ENCODE measurements around the gene GALNT5.
"Not testable (repeated sequence)": the region's sequence is repeated elsewhere in the genome, so short reads cannot be mapped to it uniquely, and the experiment has no call there.

GALNT5 gene

GRCh38 chr2:157252529-157252928 lies 5.0 kb upstream of the GALNT5 start:
- DNase-seq = no peak

DNA sequence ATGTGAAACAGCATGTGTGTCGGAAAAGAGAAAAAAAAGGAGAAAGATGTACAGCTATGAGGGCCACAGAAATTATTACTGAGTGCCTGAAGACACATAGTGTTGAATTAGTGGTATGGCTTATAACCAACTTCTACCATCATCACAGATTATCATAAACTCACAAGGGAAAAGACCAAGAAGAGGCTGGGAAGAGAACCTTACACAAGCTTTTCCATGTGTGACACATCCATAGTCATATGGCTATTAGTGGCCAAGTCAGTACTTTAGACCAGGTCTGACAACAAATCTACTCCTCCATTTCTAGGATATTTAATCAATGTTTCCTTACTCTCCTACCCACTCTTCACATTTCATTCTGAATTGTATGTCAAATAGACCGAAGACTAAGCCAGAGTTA lies 3.5 kb upstream of the GALNT5 start:
- no peak for DNase-seq

DNA sequence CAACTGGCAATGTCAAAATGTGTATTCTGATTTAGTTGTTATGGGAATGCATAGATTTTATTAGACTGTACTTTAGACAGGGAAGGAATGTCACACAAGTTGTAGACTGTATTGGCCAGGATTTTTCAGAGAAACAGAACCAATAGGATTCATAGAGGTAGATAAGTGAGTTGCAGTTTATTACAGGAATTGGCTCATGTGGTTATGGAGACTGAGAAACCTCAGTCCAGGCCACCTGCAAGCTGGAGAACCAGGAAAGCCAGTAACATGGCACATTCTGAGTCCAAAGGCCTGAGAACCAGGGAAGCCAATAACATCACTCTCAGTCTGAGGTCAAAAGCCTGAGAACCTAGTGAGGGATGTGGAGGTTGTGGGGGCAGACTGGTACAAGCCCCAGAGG lies 1.8 kb upstream of the GALNT5 start:
- no peak for DNase-seq

DNA sequence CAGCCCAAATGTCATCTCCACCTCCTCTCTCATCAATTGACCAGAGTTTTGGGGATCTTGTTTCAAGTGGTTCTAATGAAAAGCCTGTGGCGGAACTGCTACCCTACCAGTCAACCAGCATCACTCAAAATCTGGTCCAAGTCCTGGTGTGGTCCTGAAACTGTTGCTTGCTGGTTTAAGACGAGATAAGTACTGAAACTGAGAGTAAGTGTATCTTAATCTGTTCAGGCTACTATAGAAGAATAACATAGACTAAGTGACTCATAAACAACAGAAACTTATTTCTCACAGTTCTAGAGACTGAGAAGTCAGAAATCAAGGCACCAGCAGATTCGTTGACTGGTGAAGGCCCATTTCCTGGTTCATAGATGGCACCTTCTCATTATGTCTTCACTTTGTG lies 879 bp upstream of the GALNT5 start:
- DNase-seq = no peak

DNA sequence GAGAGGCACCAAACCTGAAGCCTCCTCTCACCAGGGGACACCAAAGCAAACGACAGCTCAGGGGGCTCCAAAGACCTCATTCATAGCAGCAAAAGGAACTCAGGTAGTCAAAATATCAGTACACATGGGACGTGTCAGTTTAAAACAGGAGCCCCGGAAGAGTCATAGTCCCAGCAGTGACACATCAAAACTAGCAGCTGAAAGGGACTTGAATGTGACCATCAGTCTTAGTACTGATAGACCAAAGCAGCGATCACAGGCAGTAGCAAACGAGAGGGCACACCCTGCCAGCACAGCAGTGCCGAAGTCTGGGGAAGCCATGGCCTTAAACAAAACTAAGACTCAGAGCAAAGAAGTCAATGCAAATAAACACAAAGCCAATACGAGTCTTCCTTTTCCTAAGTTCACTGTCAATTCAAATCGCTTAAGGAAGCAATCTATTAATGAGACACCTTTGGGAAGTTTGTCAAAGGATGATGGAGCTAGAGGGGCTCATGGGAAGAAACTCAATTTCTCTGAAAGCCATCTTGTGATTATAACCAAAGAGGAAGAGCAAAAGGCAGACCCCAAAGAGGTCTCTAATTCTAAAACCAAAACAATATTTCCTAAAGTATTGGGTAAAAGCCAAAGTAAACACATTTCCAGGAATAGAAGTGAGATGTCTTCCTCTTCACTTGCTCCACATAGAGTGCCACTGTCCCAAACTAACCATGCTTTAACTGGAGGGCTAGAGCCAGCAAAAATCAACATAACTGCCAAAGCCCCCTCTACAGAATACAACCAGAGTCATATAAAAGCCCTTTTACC lies 1.2 kb downstream of the GALNT5 start:
- DNase-seq = no peak

DNA sequence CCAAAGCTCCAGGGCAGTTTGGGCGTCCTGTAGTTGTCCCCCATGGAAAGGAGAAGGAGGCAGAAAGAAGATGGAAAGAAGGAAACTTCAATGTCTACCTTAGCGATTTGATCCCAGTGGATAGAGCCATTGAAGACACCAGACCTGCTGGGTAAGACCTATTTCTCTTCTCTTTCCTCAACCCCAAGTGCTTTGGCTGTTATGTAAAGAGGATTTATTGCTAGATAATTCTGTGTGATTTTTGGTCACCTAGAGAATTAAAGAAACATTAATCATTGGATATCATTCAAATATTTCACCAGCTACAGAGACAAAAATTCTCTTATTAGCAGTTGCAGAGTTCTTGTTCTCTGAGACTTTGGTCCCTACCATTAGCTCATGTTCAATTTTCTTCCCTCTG lies 1.9 kb downstream of the GALNT5 start:
- DNase-seq = no peak

- no peak for DNase-seq
Measured at GRCh38 chr2:157259960-157260359, 2.5 kb downstream of the GALNT5 start.

DNA sequence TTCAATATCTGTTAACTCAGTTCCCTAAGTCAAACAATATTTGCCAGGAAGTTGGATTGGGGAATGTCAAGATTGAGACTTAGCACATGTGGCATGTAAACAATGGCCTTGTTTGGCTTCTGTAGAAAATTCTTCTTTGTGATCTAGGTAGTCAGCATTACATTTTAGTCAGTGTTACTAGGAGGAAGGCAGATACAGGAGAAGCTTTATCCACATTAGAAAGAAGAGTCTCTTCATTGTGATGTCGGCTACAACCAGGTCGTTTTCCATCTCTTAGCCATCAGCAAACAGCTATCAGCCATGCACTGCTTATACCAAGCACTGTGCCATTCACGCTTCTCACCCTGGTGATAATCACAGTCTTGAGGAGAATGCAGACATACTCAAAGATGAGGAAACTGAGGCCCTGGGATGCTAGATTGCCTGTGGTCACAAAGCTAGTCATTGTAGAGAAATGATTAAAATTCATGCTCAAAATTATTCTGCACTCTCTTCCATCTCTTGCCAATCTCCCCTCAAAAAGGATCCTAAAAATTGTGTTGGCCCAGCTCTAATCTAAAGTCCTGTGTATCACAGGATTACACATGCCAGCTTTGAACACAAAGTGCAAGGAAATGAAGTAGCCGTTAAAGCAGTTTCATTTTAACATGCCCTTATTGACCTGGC lies 3.2 kb downstream of the GALNT5 start:
- no peak for DNase-seq

- no peak for DNase-seq
Measured at GRCh38 chr2:157261199-157261782, 3.8 kb downstream of the GALNT5 start.

DNA sequence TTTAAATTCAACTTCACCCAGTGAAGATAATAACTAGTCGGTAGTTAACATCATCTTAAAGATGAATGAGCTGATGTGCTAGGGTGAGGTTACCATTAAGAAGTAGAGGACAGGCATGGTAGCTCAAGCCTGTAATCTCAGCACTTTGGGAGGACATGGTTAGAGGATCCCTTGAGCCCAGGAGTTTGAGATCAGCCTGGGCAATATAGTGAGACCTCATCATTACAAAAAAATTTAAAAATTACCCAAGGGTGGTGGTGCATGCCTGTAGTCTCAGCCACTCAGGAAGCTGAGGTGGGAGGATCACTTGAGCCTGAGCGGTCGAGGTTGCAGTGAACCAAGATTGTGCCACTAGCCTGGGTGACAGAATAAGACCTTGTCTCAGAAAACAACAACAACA lies 4.7 kb downstream of the GALNT5 start:
- no peak for DNase-seq

- DNase-seq = no peak
Measured at GRCh38 chr2:157264099-157264498, 6.6 kb downstream of the GALNT5 start.

DNA sequence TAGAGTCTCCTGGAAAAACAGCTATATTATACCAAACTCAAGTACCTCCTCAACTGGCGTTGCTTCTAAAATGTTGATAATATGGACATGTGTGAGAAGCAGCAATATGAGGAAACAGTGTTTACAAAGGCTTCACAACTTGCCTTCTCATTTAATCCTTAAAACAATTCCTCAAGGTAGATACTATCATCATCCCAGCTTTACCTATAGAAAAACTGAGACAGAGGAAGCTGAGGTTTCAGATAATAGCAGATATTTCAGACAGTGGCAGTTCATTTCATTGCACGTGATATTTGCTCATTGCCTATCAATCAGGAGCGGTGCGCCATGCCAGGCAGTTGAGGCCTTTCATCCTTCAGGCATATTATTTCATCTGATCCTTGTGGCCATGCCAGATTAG lies 8.3 kb downstream of the GALNT5 start:
- DNase-seq = no peak

DNA sequence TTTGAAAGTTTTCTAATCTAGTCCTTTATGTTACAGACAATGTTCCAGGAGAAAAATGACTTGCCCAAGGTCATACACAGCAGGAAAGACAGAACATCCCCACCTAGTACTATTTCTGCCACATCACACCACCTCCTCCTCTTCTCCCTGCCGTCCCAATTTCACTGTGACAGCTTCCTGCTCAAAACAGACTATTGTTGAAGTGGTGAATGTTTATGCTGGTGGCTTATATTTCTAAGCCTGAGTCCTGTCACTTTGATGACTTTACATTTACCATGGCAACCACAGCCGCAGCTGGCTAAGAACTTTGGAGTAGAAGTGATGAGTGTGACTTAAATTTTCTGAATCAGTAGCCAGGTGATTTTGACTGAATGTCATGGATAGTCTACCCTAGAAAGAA lies 10.0 kb downstream of the GALNT5 start:
- no peak for DNase-seq

- no peak for DNase-seq
Measured at GRCh38 chr2:157269060-157269459, 11.6 kb downstream of the GALNT5 start.

GRCh38 chr2:157269922-157270321 lies 12.4 kb downstream of the GALNT5 start:
- no peak for DNase-seq

DNA sequence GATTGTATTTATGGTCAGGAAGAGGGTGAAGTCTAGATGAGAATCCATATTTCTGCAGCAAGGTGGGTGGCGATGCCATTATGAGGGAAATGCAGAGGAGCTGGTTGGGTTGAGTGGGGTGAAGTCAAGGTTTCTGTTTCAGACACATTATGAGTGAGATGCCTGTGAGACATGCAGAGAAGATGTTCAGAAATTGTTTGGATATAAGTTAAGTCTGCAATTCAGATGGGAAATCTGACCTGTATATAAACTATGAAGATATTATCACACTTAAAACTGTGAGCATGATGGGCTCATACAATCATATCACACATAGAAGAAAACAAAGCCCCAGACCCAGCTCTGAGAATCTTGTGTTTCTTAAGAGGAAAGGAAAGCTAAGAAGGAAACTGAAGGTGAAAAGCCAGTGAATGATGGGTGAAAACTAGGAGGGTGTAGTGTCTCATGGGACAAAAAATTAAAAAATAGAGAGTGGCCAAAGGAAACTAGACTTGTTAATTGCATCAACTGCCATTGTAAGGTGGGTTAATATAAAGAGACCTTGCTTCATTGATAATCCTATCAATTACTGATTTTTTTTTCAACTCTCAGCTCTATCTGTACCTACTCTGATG lies 14.2 kb downstream of the GALNT5 start:
- no peak for DNase-seq

DNA sequence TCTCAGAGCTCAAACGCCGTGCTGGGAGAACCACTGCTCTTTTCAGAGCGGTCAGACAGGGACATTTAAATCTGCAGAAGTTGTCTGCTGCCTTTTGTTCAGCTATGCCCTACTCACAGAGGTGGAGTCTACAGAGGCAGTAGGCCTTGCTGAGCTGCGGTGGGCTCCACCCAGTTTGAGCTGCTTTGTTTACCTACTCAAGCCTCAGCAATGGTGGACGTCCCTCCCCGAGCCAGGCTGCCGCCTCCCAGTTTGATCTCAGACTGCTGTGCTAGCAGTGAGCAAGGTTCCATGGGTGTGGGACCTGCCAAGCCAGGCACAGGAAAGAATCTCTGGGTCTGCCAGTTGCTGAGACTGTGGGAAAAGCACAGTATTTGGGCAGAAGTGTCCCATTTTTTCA lies 21.8 kb downstream of the GALNT5 start:
- DNase-seq = not testable (repeated sequence)

DNA sequence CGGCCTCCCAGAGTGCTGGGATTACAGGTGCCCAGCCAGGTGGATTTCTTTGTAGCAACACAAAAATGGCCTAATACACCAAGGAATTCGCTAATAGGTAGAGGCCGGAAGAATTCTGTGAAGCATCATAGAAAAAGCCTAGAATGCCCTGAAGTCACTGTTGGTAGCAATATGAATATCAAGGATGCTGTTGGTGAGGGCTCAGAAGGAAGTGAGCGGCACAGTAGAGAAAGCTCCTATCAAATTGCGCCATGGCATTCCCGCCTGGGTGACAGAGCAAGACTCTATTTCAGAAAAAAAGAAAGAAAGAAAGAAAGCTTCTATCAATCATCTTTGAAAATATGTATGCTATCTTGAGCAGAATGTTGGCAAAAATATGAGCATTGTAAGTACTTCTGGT lies 23.8 kb downstream of the GALNT5 start:
- DNase-seq = no peak

DNA sequence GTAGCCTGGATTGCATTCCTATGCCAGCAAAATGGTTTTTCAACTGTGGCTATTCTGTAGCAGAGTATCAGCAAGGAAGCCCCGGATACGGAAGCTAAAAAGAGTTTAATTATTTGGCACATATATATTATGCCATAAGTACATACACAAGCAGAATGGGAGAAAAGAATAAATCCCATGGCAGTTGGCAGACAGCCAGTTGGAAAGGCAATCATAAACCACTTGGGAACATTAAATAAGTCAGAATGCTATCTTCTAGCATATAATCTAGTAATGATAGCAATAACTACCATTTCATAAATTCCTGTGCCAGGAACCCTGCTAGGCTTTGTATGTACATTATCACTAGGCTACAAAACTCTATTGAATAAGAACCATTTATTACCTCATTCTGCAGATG lies 26.0 kb downstream of the GALNT5 start:
- DNase-seq = no peak

DNA sequence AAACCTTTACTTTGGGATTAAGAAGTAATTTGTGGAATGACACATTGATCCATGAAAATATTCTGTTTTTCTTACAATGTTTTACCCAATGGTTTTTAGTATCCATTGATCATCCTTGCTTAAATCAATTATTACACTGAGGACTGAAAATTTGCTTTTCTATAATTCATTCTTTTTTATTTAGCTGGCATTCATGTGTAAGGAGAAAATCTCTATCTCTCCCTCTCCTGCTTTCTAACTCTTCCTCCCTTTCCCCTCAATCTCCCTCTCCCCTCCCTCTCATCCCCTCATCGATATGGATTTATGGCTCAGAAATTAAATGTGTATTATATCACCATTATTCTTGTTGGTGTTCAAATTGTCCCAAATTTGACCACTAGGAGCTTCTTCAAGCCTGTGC lies 29.7 kb downstream of the GALNT5 start:
- no peak for DNase-seq

GRCh38 chr2:157290525-157290924 lies 33.0 kb downstream of the GALNT5 start:
- DNase-seq = no peak

GRCh38 chr2:157291018-157291417 lies 33.5 kb downstream of the GALNT5 start:
- no peak for DNase-seq

GRCh38 chr2:157292853-157293252 lies 35.3 kb downstream of the GALNT5 start:
- no peak for DNase-seq

GRCh38 chr2:157296490-157296889 lies 39.0 kb downstream of the GALNT5 start:
- no peak for DNase-seq

Measured in SW 1271 (cell line).